H9 (cell line): ENCODE measurements around the gene BNIP5. TPM values are rescaled to one million over a fixed set of nuclear protein-coding genes. Genes with fewer than 3 reads are reported as not detected.

Experiments
- DNase-seq: peaks from one replicate; pipeline ENCODE4 v3.0.0-alpha.2; 2017
- H2AFZ ChIP-seq: one replicate; pipeline ENCODE4 v1.6.1; 2013; ENCODE audit warnings: mild to moderate bottlenecking, low read length, control low read depth, moderate library complexity
- H2AK5ac ChIP-seq: 2 replicates; pipeline ENCODE4 v1.6.1; 2013; ENCODE audit warnings: low read length, control low read depth, mixed read lengths; ENCODE audit not compliant: insufficient read length
- H2BK120ac ChIP-seq: one replicate; pipeline ENCODE4 v1.6.1; 2013; ENCODE audit warnings: low read depth, mild to moderate bottlenecking, low read length, control low read depth, inconsistent platforms; ENCODE audit not compliant: poor library complexity, severe bottlenecking
- H2BK12ac ChIP-seq: 2 replicates; pipeline ENCODE4 v1.6.1; 2013; ENCODE audit warnings: low read length, control low read depth, mixed read lengths, low read depth; ENCODE audit not compliant: insufficient read length
- H2BK15ac ChIP-seq: 2 replicates; pipeline ENCODE4 v1.6.1; 2013; ENCODE audit warnings: low read depth, low read length, control low read depth
- H2BK20ac ChIP-seq: one replicate; pipeline ENCODE4 v1.6.1; 2013; ENCODE audit warnings: low read depth, mild to moderate bottlenecking, low read length, control low read depth, inconsistent platforms; ENCODE audit not compliant: poor library complexity, severe bottlenecking
- H2BK5ac ChIP-seq: 2 replicates; pipeline ENCODE4 v1.6.1; 2013; ENCODE audit warnings: low read length, control low read depth, mixed read lengths; ENCODE audit not compliant: insufficient read length
- H3K14ac ChIP-seq: 2 replicates; pipeline ENCODE4 v1.6.1; 2013; ENCODE audit warnings: low read length, control low read depth; ENCODE audit not compliant: insufficient read depth
- H3K18ac ChIP-seq: 2 replicates; pipeline ENCODE4 v1.6.1; 2013; ENCODE audit warnings: low read depth, mild to moderate bottlenecking, mixed read lengths, low read length, control low read depth; ENCODE audit not compliant: insufficient read length
- H3K23ac ChIP-seq: 2 replicates; pipeline ENCODE4 v1.6.1; 2013; ENCODE audit warnings: low read length, control low read depth, mixed read lengths, low read depth; ENCODE audit not compliant: insufficient read length
- H3K23me2 ChIP-seq: 2 replicates; pipeline ENCODE4 v1.6.1; 2013; ENCODE audit warnings: low read depth, mild to moderate bottlenecking, mixed read lengths, low read length, control low read depth; ENCODE audit not compliant: insufficient read length, poor library complexity, severe bottlenecking
- H3K27ac ChIP-seq: 2 replicates; pipeline ENCODE4 v1.5.1; 2013; ENCODE audit warnings: low read length, control low read depth, mixed read lengths, low read depth; ENCODE audit not compliant: insufficient read length
- H3K27me3 ChIP-seq: 2 replicates; pipeline ENCODE4 v1.6.1; 2013; ENCODE audit warnings: low read length, control low read depth, inconsistent platforms; ENCODE audit not compliant: insufficient read depth
- H3K4ac ChIP-seq: 2 replicates; pipeline ENCODE4 v1.6.1; 2013; ENCODE audit warnings: low read depth, mild to moderate bottlenecking, control low read depth, inconsistent platforms, low read length, moderate library complexity
- H3K4me1 ChIP-seq: 2 replicates; pipeline ENCODE4 v1.6.1; 2013; ENCODE audit warnings: low read length, control low read depth, inconsistent platforms; ENCODE audit not compliant: insufficient read depth
- H3K4me2 ChIP-seq: 2 replicates; pipeline ENCODE4 v1.6.1; 2013; ENCODE audit warnings: low read length, control low read depth, mixed read lengths; ENCODE audit not compliant: insufficient read length, insufficient read depth
- H3K56ac ChIP-seq: 2 replicates; pipeline ENCODE4 v1.6.1; 2013; ENCODE audit warnings: low read depth, mild to moderate bottlenecking, mixed read lengths, low read length, control low read depth; ENCODE audit not compliant: insufficient read length
- H3K79me1 ChIP-seq: 2 replicates; pipeline ENCODE4 v1.6.1; 2013; ENCODE audit warnings: low read depth, mild to moderate bottlenecking, moderate library complexity, low read length, control low read depth, inconsistent platforms; ENCODE audit not compliant: insufficient read depth, poor library complexity, severe bottlenecking
- H3K79me2 ChIP-seq: 2 replicates; pipeline ENCODE4 v1.6.1; 2013; ENCODE audit warnings: low read length, control low read depth, inconsistent platforms; ENCODE audit not compliant: insufficient read depth
- H3K9ac ChIP-seq: 2 replicates; pipeline ENCODE4 v1.6.1; 2013; ENCODE audit warnings: low read length, control low read depth, mixed read lengths; ENCODE audit not compliant: insufficient read length; ENCODE audit errors: extremely low read depth
- H3K9me3 ChIP-seq: one replicate; pipeline ENCODE4 v1.6.1; 2013; ENCODE audit warnings: low read depth, low read length, inconsistent platforms; ENCODE audit not compliant: control insufficient read depth
- H3T11ph ChIP-seq: one replicate; pipeline ENCODE4 v1.6.1; 2013; ENCODE audit warnings: mild to moderate bottlenecking, low read length, control low read depth, inconsistent platforms
- H4K20me1 ChIP-seq: one replicate; pipeline ENCODE4 v1.6.1; 2013; ENCODE audit not compliant: control insufficient read depth, insufficient read length, insufficient read depth
- H4K5ac ChIP-seq: 2 replicates; pipeline ENCODE4 v1.6.1; 2013; ENCODE audit warnings: low read depth, mild to moderate bottlenecking, mixed read lengths, low read length, control low read depth; ENCODE audit not compliant: insufficient read length
- H4K8ac ChIP-seq: replicated peaks from 2 replicates; pipeline ENCODE4 v1.6.1; 2013; ENCODE audit warnings: low read length, control low read depth, mixed read lengths, low read depth; ENCODE audit not compliant: insufficient read length
- H4K91ac ChIP-seq: 2 replicates; pipeline ENCODE4 v1.6.1; 2013; ENCODE audit warnings: low read depth, mild to moderate bottlenecking, moderate library complexity, mixed read lengths, low read length, control low read depth; ENCODE audit not compliant: insufficient read length
- H3K27ac Mint-ChIP-seq, 3 experiments: 2 replicates in 2 of 3; 3 replicates in 1 of 3; pipeline ENCODE4 v1.8.0; 2020 to 2021; ENCODE audit warnings: mixed read lengths in 3 of 3, mild to moderate bottlenecking in 1 of 3, moderate library complexity in 1 of 3
- H3K27me3 Mint-ChIP-seq: 2 replicates; pipeline ENCODE4 v1.8.0; 2021; ENCODE audit warnings: low read depth, mild to moderate bottlenecking, moderate library complexity, mixed read lengths
- H3K36me3 Mint-ChIP-seq, 3 experiments: 2 replicates in 2 of 3; 3 replicates in 1 of 3; pipeline ENCODE4 v1.8.0; 2020 to 2021; ENCODE audit warnings: low read depth in 3 of 3, mixed read lengths in 3 of 3; ENCODE audit not compliant: insufficient read depth in 1 of 3
- H3K4me1 Mint-ChIP-seq, 2 experiments: 2 replicates each; pipeline ENCODE4 v1.8.0; 2020; ENCODE audit warnings: mixed read lengths in 2 of 2
- H3K4me3 Mint-ChIP-seq, 2 experiments: 2 replicates in 1 of 2; 3 replicates in 1 of 2; pipeline ENCODE4 v1.8.0; 2020 to 2021; ENCODE audit warnings: mild to moderate bottlenecking in 2 of 2, mixed read lengths in 2 of 2, moderate library complexity in 1 of 2
- H3K9me3 Mint-ChIP-seq, 2 experiments: 2 replicates in 1 of 2; 3 replicates in 1 of 2; pipeline ENCODE4 v1.8.0; 2020; ENCODE audit warnings: mild to moderate bottlenecking in 2 of 2, mixed read lengths in 2 of 2, moderate library complexity in 1 of 2
- CTCF ChIP-seq: fragments of 200-600 bp; sonication (generic); conservative IDR thresholded peaks from 3 replicates; pipeline ENCODE4 v1.8.0; 2021; ENCODE audit warnings: antibody characterized with exemption, mild to moderate bottlenecking
- WGBS: extraction: QIAGEN DNeasy Blood & Tissue Kit; methylation state at CpG from one replicate; pipeline ENCODE4 v1.1.7; 2013; ENCODE audit warnings: missing lambda C conversion rate, low lambda C conversion rate, mixed read lengths; ENCODE audit not compliant: insufficient read length; ENCODE audit errors: extremely low coverage; 5-methylcytosine and 5-hydroxymethylcytosine counted together
- total RNA-seq: library from RNA; stranded (reverse); gene quantifications from 2 replicates; pipeline ENCODE4 v1.2.1, GENCODE V29; 2021

BNIP5 gene
- total RNA-seq, 1 experiment from 2014 or later: not detected

- H2AK5ac ChIP-seq: no peak overlapping the region
- no peak overlapping the region for H3T11ph ChIP-seq
- no peak overlapping the region for H4K5ac ChIP-seq
- no peaks in the 10 kb centered on the region for H3K9me3 ChIP-seq
- Mint-ChIP-seq H3K27me3 (peaks cover 7% of the 10 kb centered on the region), H3K4me3 (no peak overlapping the region; a peak in 1 of 5 replicates), H3K4me1 (peaks cover 17 to 24% of the 10 kb centered on the region in 2 experiments), H3K27ac (no peak overlapping the region; a peak in 1 of 7 replicates), H3K36me3 (peaks cover 0 to 7% (median 0%) of the 10 kb centered on the region in 3 experiments; a peak in 2 of 7 replicates), H3K9me3 (peaks cover 0 to 4% of the 10 kb centered on the region in 2 experiments; a peak in 2 of 5 replicates)
- H3K56ac ChIP-seq: no peak overlapping the region
- H2BK5ac ChIP-seq: no peak overlapping the region
- H3K18ac ChIP-seq: no peak overlapping the region
- no CpG with 5 or more reads among the region's 6 CpGs for WGBS
- no peak for TF ChIP-seq CTCF
- no peak for DNase-seq
- H3K27me3 ChIP-seq: no peaks in the 10 kb centered on the region
- no peak overlapping the region for H3K27ac ChIP-seq
- no peak overlapping the region for H3K14ac ChIP-seq
- H3K23me2 ChIP-seq: no peaks in the 10 kb centered on the region
- no peak overlapping the region for H3K9ac ChIP-seq
- H4K8ac ChIP-seq: no peak overlapping the region
- H3K23ac ChIP-seq: no peak overlapping the region
- H3K4me1 ChIP-seq: peaks cover 4% of the 10 kb centered on the region; the same call in 1 of the 2 replicates
- no peak overlapping the region for H2BK120ac ChIP-seq
- H2BK15ac ChIP-seq: no peak overlapping the region
- H4K91ac ChIP-seq: no peak overlapping the region
- no peaks in the 10 kb centered on the region for H4K20me1 ChIP-seq
- H2BK12ac ChIP-seq: no peak overlapping the region
- H3K4me2 ChIP-seq: no peak overlapping the region
- H2AFZ ChIP-seq: no peak overlapping the region
- H3K79me1 ChIP-seq: no peaks in the 10 kb centered on the region
- 0 out of 2 replicates have a peak, but pooled peaks cover 2% of the 10 kb centered on the region for H3K79me2 ChIP-seq
- no peak overlapping the region for H3K4ac ChIP-seq
- no peak overlapping the region for H2BK20ac ChIP-seq
Measured at GRCh38 chr6:36372088-36372487, 35.4 kb upstream of the BNIP5 start.
